H1 (cell line): ENCODE data around the gene FAM131C. TPM values are rescaled to one million over a fixed set of nuclear protein-coding genes. Genes with fewer than 3 reads are reported as not detected.

Experiments
- CTCF ChIA-PET: fragments of 300-600 bp; sonication (Branson Sonifier 250); formaldehyde crosslinking; loops from one replicate; lab custom pipeline; 2021; ENCODE audit not compliant: partially characterized antibody; lab: Charles Lee
- POLR2A ChIA-PET: fragments of 300-600 bp; sonication (Branson Sonifier 250); formaldehyde crosslinking; loops from one replicate; lab custom pipeline; 2021; ENCODE audit warnings: inconsistent platforms; ENCODE audit not compliant: partially characterized antibody; lab: Charles Lee
- DNase-seq, 2 experiments: peaks; one replicate each; pipeline versions ENCODE4 v3.0.0 to v3.0.0-alpha.2; 2010 to 2022; ENCODE audit warnings: low spot score in 2 of 2, low read depth in 1 of 2, mixed read lengths in 1 of 2
- FAIRE-seq: peaks from 2 replicates; lab custom pipeline; 2011; peaks lifted over from hg19 to GRCh38; lab: Jason Lieb, UNC
- H2AFZ ChIP-seq: 2 replicates; pipeline ENCODE4 v1.8.1; 2012; ENCODE audit warnings: low read length, inconsistent platforms
- H2AK5ac ChIP-seq: 2 replicates; pipeline ENCODE4 v1.6.1; 2013; ENCODE audit warnings: low read depth, low read length
- H2BK120ac ChIP-seq: replicated peaks from 2 replicates; pipeline ENCODE3; 2013; ENCODE audit warnings: low read depth, low read length, inconsistent platforms
- H2BK12ac ChIP-seq: 2 replicates; pipeline ENCODE4 v1.6.1; 2013; ENCODE audit warnings: low read depth, low read length
- H2BK15ac ChIP-seq: 2 replicates; pipeline ENCODE4 v1.6.1; 2013; ENCODE audit warnings: low read length
- H2BK20ac ChIP-seq: 2 replicates; pipeline ENCODE4 v1.6.1; 2013; ENCODE audit warnings: low read length
- H2BK5ac ChIP-seq: 2 replicates; pipeline ENCODE4 v1.6.1; 2013; ENCODE audit warnings: low read depth, low read length
- H3K14ac ChIP-seq: 2 replicates; pipeline ENCODE4 v1.6.1; 2013; ENCODE audit warnings: inconsistent platforms; ENCODE audit not compliant: insufficient read length
- H3K18ac ChIP-seq: 2 replicates; pipeline ENCODE4 v1.6.1; 2013; ENCODE audit warnings: low read length; ENCODE audit errors: extremely low read depth
- H3K23ac ChIP-seq: 2 replicates; pipeline ENCODE4 v1.6.1; 2013; ENCODE audit warnings: inconsistent platforms; ENCODE audit not compliant: insufficient read length
- H3K23me2 ChIP-seq: 2 replicates; pipeline ENCODE4 v1.6.1; 2013; ENCODE audit warnings: low read depth, low read length
- H3K27ac ChIP-seq: 2 replicates; pipeline ENCODE4 v1.6.1; 2011; ENCODE audit warnings: low read depth, low read length, inconsistent platforms
- H3K27me3 ChIP-seq, 4 experiments: replicated peaks in 1 of 4; 1 replicate in 1 of 4; 2 replicates in 3 of 4; pipeline versions ENCODE4 v1.6.1 to v1.8.1; 2011 to 2013; ENCODE audit warnings: low read length in 3 of 4, mild to moderate bottlenecking in 3 of 4, inconsistent platforms in 2 of 4, mixed read lengths in 2 of 4, moderate library complexity in 1 of 4; ENCODE audit not compliant: control insufficient read depth in 3 of 4, insufficient read depth in 3 of 4; ENCODE audit errors: extremely low read depth in 1 of 4
- H3K36me3 ChIP-seq, 4 experiments: 2 replicates each; pipeline versions ENCODE4 v1.6.1 to v1.8.1; 2011 to 2013; ENCODE audit warnings: mild to moderate bottlenecking in 4 of 4, low read length in 3 of 4, moderate library complexity in 2 of 4, control low read depth in 1 of 4, inconsistent platforms in 1 of 4; ENCODE audit not compliant: insufficient read depth in 4 of 4, control insufficient read depth in 2 of 4
- H3K4ac ChIP-seq: replicated peaks from 2 replicates; pipeline ENCODE3; 2013; ENCODE audit warnings: low read length, low read depth, mixed read lengths, inconsistent platforms; ENCODE audit not compliant: insufficient read length
- H3K4me1 ChIP-seq, 4 experiments: replicated peaks in 1 of 4; 1 replicate in 1 of 4; 2 replicates in 3 of 4; pipeline versions ENCODE4 v1.6.1 to v1.8.1; 2011 to 2013; ENCODE audit warnings: low read length in 3 of 4, inconsistent platforms in 2 of 4, mixed read lengths in 1 of 4; ENCODE audit not compliant: insufficient read depth in 4 of 4, control insufficient read depth in 3 of 4
- H3K4me2 ChIP-seq, 2 experiments: 2 replicates each; pipeline versions ENCODE4 v1.6.1 to v1.8.1; 2011 to 2013; ENCODE audit warnings: low read depth in 2 of 2, low read length in 2 of 2, control low read depth in 1 of 2, inconsistent platforms in 1 of 2, mild to moderate bottlenecking in 1 of 2; ENCODE audit not compliant: insufficient read depth in 1 of 2
- H3K4me3 ChIP-seq, 4 experiments: fragments of 200-600, 300-600 bp in 1 of 4; sonication (generic), shearing (Covaris generic), sonication (Bioruptor Twin) in 1 of 4; 2 replicates each; pipeline versions ENCODE4 v1.5.1 to v1.8.1; 2011 to 2016; ENCODE audit warnings: low read length in 4 of 4, low read depth in 3 of 4, control low read depth in 2 of 4, inconsistent platforms in 2 of 4, mild to moderate bottlenecking in 2 of 4, mixed read lengths in 1 of 4, moderate library complexity in 1 of 4; ENCODE audit not compliant: insufficient read depth in 2 of 4; ENCODE audit errors: extremely low read depth in 1 of 4
- H3K56ac ChIP-seq: replicated peaks from 2 replicates; pipeline ENCODE3; 2013; ENCODE audit warnings: low read depth, mild to moderate bottlenecking, mixed read lengths, low read length, inconsistent platforms; ENCODE audit not compliant: insufficient read length
- H3K79me1 ChIP-seq: 2 replicates; pipeline ENCODE4 v1.6.1; 2013; ENCODE audit warnings: low read depth, low read length, control low read depth
- H3K79me2 ChIP-seq, 2 experiments: 2 replicates each; pipeline versions ENCODE4 v1.6.1 to v1.8.1; 2012 to 2013; ENCODE audit warnings: low read length in 2 of 2, mild to moderate bottlenecking in 2 of 2, inconsistent platforms in 1 of 2; ENCODE audit not compliant: insufficient read depth in 2 of 2, control insufficient read depth in 1 of 2
- H3K9ac ChIP-seq, 4 experiments: replicated peaks in 1 of 4; 1 replicate in 1 of 4; 2 replicates in 3 of 4; pipeline versions ENCODE4 v1.6.1 to v1.8.1; 2011 to 2013; ENCODE audit warnings: low read depth in 3 of 4, low read length in 3 of 4, control low read depth in 2 of 4, mild to moderate bottlenecking in 2 of 4, moderate library complexity in 2 of 4, inconsistent platforms in 1 of 4; ENCODE audit errors: extremely low read depth in 1 of 4
- H3K9me3 ChIP-seq, 2 experiments: 2 replicates each; pipeline versions ENCODE4 v1.6.1 to v1.8.1; 2012 to 2013; ENCODE audit warnings: mild to moderate bottlenecking in 2 of 2, moderate library complexity in 2 of 2, control low read depth in 1 of 2, inconsistent platforms in 1 of 2, low read depth in 1 of 2, low read length in 1 of 2, mixed read lengths in 1 of 2; ENCODE audit not compliant: insufficient read depth in 2 of 2
- H4K20me1 ChIP-seq, 2 experiments: replicated peaks in 1 of 2; 2 replicates each; pipeline versions ENCODE3 to v1.8.1; 2011 to 2013; ENCODE audit warnings: inconsistent platforms in 2 of 2, low read length in 2 of 2, mild to moderate bottlenecking in 1 of 2; ENCODE audit not compliant: insufficient read depth in 2 of 2, control insufficient read depth in 1 of 2
- H4K5ac ChIP-seq: 2 replicates; pipeline ENCODE4 v1.6.1; 2013; ENCODE audit warnings: low read length, low read depth, mixed read lengths, inconsistent platforms; ENCODE audit not compliant: insufficient read length
- H4K8ac ChIP-seq: 2 replicates; pipeline ENCODE4 v1.8.0; 2013; ENCODE audit warnings: mild to moderate bottlenecking, moderate library complexity, low read length, inconsistent platforms; ENCODE audit not compliant: insufficient read depth; ENCODE audit errors: extremely low read depth
- H4K91ac ChIP-seq: replicated peaks from 2 replicates; pipeline ENCODE3; 2013; ENCODE audit warnings: low read length, mixed read lengths, inconsistent platforms; ENCODE audit not compliant: insufficient read length
- GABPA ChIP-seq: IDR thresholded peaks from 2 replicates; pipeline ENCODE4 v1.6.1; 2011; ENCODE audit warnings: mild to moderate bottlenecking, low read length, moderate library complexity, borderline replicate concordance; ENCODE audit not compliant: insufficient read depth
- NANOG ChIP-seq: IDR thresholded peaks from 2 replicates; pipeline ENCODE4 v1.6.1; 2011; ENCODE audit warnings: low read length, low read depth, mild to moderate bottlenecking, inconsistent platforms; ENCODE audit not compliant: insufficient read depth, poor library complexity, severe bottlenecking
- SIRT6 ChIP-seq: IDR thresholded peaks from one replicate; pipeline ENCODE4 v1.7.1; 2012; ENCODE audit warnings: low read length, inconsistent platforms
- SRF ChIP-seq: IDR thresholded peaks from 2 replicates; pipeline ENCODE4 v1.6.1; 2011; ENCODE audit warnings: mild to moderate bottlenecking, low read depth, low read length, moderate library complexity
- WGBS, 2 experiments: shearing (Covaris generic) in 1 of 2; methylation state at CpG; one replicate each; pipeline versions ENCODE4 v1.1.6 to v1.1.7; 2013 to 2015; ENCODE audit warnings: low lambda C conversion rate in 2 of 2, mixed read lengths in 2 of 2, inconsistent platforms in 1 of 2, low coverage in 1 of 2, missing lambda C conversion rate in 1 of 2; ENCODE audit not compliant: insufficient replicate concordance in 2 of 2, insufficient coverage in 1 of 2, insufficient read length in 1 of 2; ENCODE audit errors: extremely low coverage in 1 of 2, missing lambda C conversion rate in 1 of 2; 5-methylcytosine and 5-hydroxymethylcytosine counted together
- polyA plus RNA-seq, 7 experiments: library from polyadenylated mRNA; depleted of rRNA in 3 of 7; stranded (reverse) in 5 of 7; unstranded in 2 of 7; fragments of >200 nt in 5 of 7; fragments of 200-250 nt in 2 of 7; gene quantifications; 1 replicate in 5 of 7; 2 replicates in 1 of 7; 4 replicates in 1 of 7; pipeline versions ENCODE4 v1.2.1 to v1.2.3, GENCODE V29; 2011 to 2013; ENCODE audit warnings: missing spikeins in 2 of 7, mixed read lengths in 2 of 7
- total RNA-seq: library from RNA; stranded (reverse); fragmentation: NEBNext Ultra II Directional; extraction: Animal tissue kit (Norgen Biotek cat#: 25700); gene quantifications from 2 replicates; pipeline ENCODE4 v1.2.1, GENCODE V29; 2021

FAM131C gene
- total and polyA plus RNA-seq, 2 of the 8 experiments (the other 6 are each of a cell fraction or from before 2014, with no cell fraction given): 0.73 to 0.78 TPM

DNA sequence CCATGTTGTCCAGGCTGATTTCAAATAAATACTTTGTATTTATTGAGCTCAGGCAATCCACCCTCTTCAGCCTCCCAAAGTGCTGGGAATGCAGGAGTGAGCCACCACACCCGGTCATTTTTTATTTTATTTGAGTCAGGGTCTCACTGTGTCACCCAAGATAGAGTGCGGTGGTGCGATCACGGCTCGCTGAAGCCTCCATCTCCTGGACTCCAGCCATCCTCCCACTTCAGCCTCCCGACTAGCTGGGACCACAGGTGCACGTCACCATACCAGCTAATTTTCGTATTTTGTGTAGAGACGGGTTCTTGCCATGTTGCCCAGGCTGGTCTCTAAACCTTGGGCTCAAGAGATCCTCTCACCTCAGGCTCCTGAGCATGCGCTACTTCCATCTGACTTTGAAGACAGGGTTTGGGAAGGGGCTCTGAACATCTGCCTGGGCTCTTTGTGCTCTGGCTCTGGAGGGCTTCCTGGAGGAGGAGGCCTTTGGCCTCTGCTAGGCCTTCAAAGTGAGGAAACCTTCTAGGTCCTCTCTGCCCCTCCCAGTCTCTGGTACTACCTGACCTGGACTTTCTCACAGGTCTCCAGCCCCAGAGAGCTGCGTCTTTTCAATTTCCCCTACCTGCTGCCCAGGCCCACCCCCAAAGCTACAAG, 61.4 kb downstream of the FAM131C start:
- Histone ChIP-seq H3K4ac (no peak overlapping the region), H3K27ac (no peak overlapping the region), H2BK120ac (no peak overlapping the region), H3K14ac (no peak overlapping the region), H2BK12ac (peak overlapping the region; percentile 95), H3K4me2 (peak overlapping the region; percentile 45 to 66), H2BK15ac (peak overlapping the region; percentile 75; the same call in 1 of the 2 replicates), H3K79me1 (no peaks in the 10 kb centered on the region), H2BK20ac (peak overlapping the region; percentile 6; the same call in 1 of the 2 replicates), H4K8ac (0 out of 2 replicates have a peak overlapping the region, but pooled peaks have one; percentile 54), H3K23me2 (no peaks in the 10 kb centered on the region; the same call in 1 of the 2 replicates), H3K18ac (peak overlapping the region; percentile 84), H3K9me3 (no peaks in the 10 kb centered on the region), H3K56ac (no peak overlapping the region), H4K5ac (peak overlapping the region; percentile 27), H3K36me3 (no peaks in the 10 kb centered on the region), H2AFZ (no peak overlapping the region), H4K20me1 (no peaks in the 10 kb centered on the region), H3K27me3 (no peaks in the 10 kb centered on the region; a peak in 1 of 7 replicates), H2AK5ac (peak overlapping the region; percentile 7; the same call in 1 of the 2 replicates), H2BK5ac (peak overlapping the region; percentile 95; the same call in 1 of the 2 replicates), H3K4me1 (peaks cover 5 to 28% (median 17%) of the 10 kb centered on the region in 4 experiments), H3K23ac (no peak overlapping the region), H3K79me2 (no peaks in the 10 kb centered on the region), H3K4me3 (peak overlapping the region in 2 of 4 experiments; percentile 24 to 64; a peak in 4 of 8 replicates), H4K91ac (peak overlapping the region; percentile 4), H3K9ac (peak overlapping the region in 2 of 4 experiments; percentile 9 to 24; a peak in 3 of 7 replicates)
- 90% methylated on average over 11 of the region's 11 CpGs; no CpG with 5 or more reads in 1 of the 2 experiments for WGBS, 2 experiments
- ChIA-PET POLR2A (interaction anchor here (0.6 to 2.7 kb wide), 8 partner anchors 10 to 366 kb away, joined by 3 to 13 read pairs (median 4); partner anchors contain the start of genes CLCNKA and ZBTB17), CTCF (interaction anchor here (0.9 to 8.9 kb wide), 10 partner anchors 9 to 220 kb away, joined by 3 to 74 read pairs (median 6); partner anchors contain the start of genes CLCNKA and HSPB7)
- TF ChIP-seq GABPA (no peak), SIRT6 (no peak), SRF (no peak), NANOG (no peak)
- FAIRE-seq: no peak
- no peak for DNase-seq
